Thyroid gland (tissue), 4 donors: ENCODE measurements around the gene PRSS2. TPM values are rescaled to one million over a fixed set of nuclear protein-coding genes. Genes with fewer than 3 reads are reported as not detected.
A peak's percentile ranks its signal among the peaks of the same experiment; 100 is the strongest.

Source experiments
- DNase-seq, 2 donors: peaks; one replicate each; pipeline ENCODE4 v3.0.0-alpha.2; 2019
- H3K27ac ChIP-seq, 3 donors: fragments of 200-600 bp; sonication (generic); 1 replicate in 2 of 3; 2 replicates in 1 of 3; pipeline ENCODE4 v1.5.1; 2016 to 2019; ENCODE audit warnings: mild to moderate bottlenecking in 1 of 3, moderate library complexity in 1 of 3
- H3K27me3 ChIP-seq: fragments of 200-600 bp; sonication (generic); one replicate; pipeline ENCODE4 v1.5.1; 2019
- H3K36me3 ChIP-seq, 2 donors: fragments of 200-600 bp; sonication (generic); one replicate each; pipeline ENCODE4 v1.5.1; 2016 to 2019
- H3K4me1 ChIP-seq, 2 donors: fragments of 200-600 bp; sonication (generic); one replicate each; pipeline ENCODE4 v1.5.1; 2017 to 2019
- H3K4me3 ChIP-seq, 3 donors: fragments of 200-600 bp; sonication (generic); replicated peaks in 1 of 3; 1 replicate in 2 of 3; 2 replicates in 1 of 3; pipeline ENCODE4 v1.5.1; 2016; ENCODE audit warnings: mild to moderate bottlenecking in 1 of 3
- H3K9me3 ChIP-seq: fragments of 200-600 bp; sonication (generic); one replicate; pipeline ENCODE4 v1.5.1; 2017
- CTCF ChIP-seq, 6 experiments: fragments of 200-600 bp in 3 of 6; fragments of 450-650 bp in 3 of 6; sonication (generic) in 3 of 6; IDR thresholded peaks; one replicate each; pipeline ENCODE4 v1.5.1; 2016 to 2019; ENCODE audit warnings: antibody characterized with exemption in 6 of 6, mild to moderate bottlenecking in 2 of 6, inconsistent platforms in 1 of 6, moderate library complexity in 1 of 6
- POLR2A ChIP-seq, 2 donors: fragments of 450-650 bp; IDR thresholded peaks; one replicate each; pipeline ENCODE4 v1.6.1; 2017; ENCODE audit warnings: antibody characterized with exemption in 2 of 2, mild to moderate bottlenecking in 2 of 2, moderate library complexity in 1 of 2
- WGBS, 2 donors: methylation state at CpG; one replicate each; pipeline ENCODE4 v1.1.5; 2017; 5-methylcytosine and 5-hydroxymethylcytosine counted together
- intact Hi-C: fragments of 100-400 bp; cut with DNase I; formaldehyde crosslinking; loops from one replicate; pipeline ENCODE4 v1.15.1; 2023
- total RNA-seq, 4 donors: library from RNA; depleted of rRNA; stranded (reverse); fragments of >200 nt; gene quantifications; one replicate each; pipeline ENCODE4 v1.2.3, GENCODE V29; 2016

Gene PRSS2
- total RNA-seq, 4 donors from 2014 or later: not detected

- Histone ChIP-seq H3K9me3 (no peaks in the 10 kb centered on the region), H3K27me3 (peaks cover 12% of the 10 kb centered on the region), H3K36me3 (no peaks in the 10 kb centered on the region), H3K27ac (no peak overlapping the region), H3K4me1 (peaks cover 14 to 17% of the 10 kb centered on the region in 2 donors), H3K4me3 (peak overlapping the region in 1 of 3 donors; percentile 27)
- intact Hi-C loops: loop anchor here (10.0 kb wide), 1 partner anchor 173 kb away; no protein-coding TSS in a partner anchor
- no peak for DNase-seq
- WGBS, 2 donors: 11 to 12% methylated on average over 22 to 30 of the region's 33 CpGs
- TF ChIP-seq POLR2A (IDR thresholded peaks at IDR 0.05): no peak
- TF ChIP-seq CTCF (IDR thresholded peaks at IDR 0.05): no peak
Observed at GRCh38 chr7:142797391-142798377, 26.9 kb downstream of the PRSS2 start.

GRCh38 chr7:142798451-142799436, 28.0 kb downstream of the PRSS2 start:
- intact Hi-C loops: loop anchor here (10.0 kb wide), 1 partner anchor 174 kb away; no protein-coding TSS in a partner anchor
- Histone ChIP-seq H3K4me1 (peaks cover 14 to 17% of the 10 kb centered on the region in 2 donors), H3K27me3 (peaks cover 12% of the 10 kb centered on the region), H3K4me3 (no peak overlapping the region), H3K27ac (no peak overlapping the region), H3K36me3 (no peaks in the 10 kb centered on the region), H3K9me3 (no peaks in the 10 kb centered on the region)
- DNase-seq: no peak
- WGBS, 2 donors: 82 to 86% methylated on average over 11 of the region's 11 CpGs
- TF ChIP-seq POLR2A (IDR thresholded peaks at IDR 0.05) (no peak), CTCF (IDR thresholded peaks at IDR 0.05) (no peak)

GRCh38 chr7:142799437-142799835, 28.7 kb downstream of the PRSS2 start:
- H3K9me3 ChIP-seq: no peaks in the 10 kb centered on the region
- no peak overlapping the region for H3K4me3 ChIP-seq
- WGBS, 2 donors: 74 to 81% methylated on average over 3 of the region's 3 CpGs
- H3K27me3 ChIP-seq: peaks cover 12% of the 10 kb centered on the region
- peaks cover 14 to 17% of the 10 kb centered on the region in 2 donors for H3K4me1 ChIP-seq
- intact Hi-C loops: loop anchor here (10.0 kb wide), 1 partner anchor 175 kb away; no protein-coding TSS in a partner anchor
- no peaks in the 10 kb centered on the region for H3K36me3 ChIP-seq
- TF ChIP-seq POLR2A (IDR thresholded peaks at IDR 0.05) (no peak), CTCF (IDR thresholded peaks at IDR 0.05) (no peak)
- no peak for DNase-seq
- no peak overlapping the region for H3K27ac ChIP-seq

GRCh38 chr7:142800088-142800487, 29.3 kb downstream of the PRSS2 start:
- intact Hi-C loops: no loop called here
- no peak for TF ChIP-seq CTCF (IDR thresholded peaks at IDR 0.05)
- no peak for TF ChIP-seq POLR2A (IDR thresholded peaks at IDR 0.05)
- no peak overlapping the region for H3K4me3 ChIP-seq

More at GRCh38 chr7:142800088-142800487, 29.3 kb downstream of the PRSS2 start:
- Histone ChIP-seq H3K36me3 (no peaks in the 10 kb centered on the region), H3K4me1 (peaks cover 14 to 17% of the 10 kb centered on the region in 2 donors), H3K27me3 (peaks cover 12% of the 10 kb centered on the region), H3K9me3 (no peaks in the 10 kb centered on the region), H3K27ac (no peak overlapping the region)
- WGBS, 2 donors: 86 to 87% methylated on average over 1 of the region's 1 CpG
- no peak for DNase-seq
